SW 1271 (cell line): ENCODE results near the gene PEG3.

ENCODE experiments used
- DNase-seq, 2 experiments: peaks; one replicate each; lab custom pipeline; 2025; lab: John Stamatoyannopoulos, UW

PEG3 gene

DNA sequence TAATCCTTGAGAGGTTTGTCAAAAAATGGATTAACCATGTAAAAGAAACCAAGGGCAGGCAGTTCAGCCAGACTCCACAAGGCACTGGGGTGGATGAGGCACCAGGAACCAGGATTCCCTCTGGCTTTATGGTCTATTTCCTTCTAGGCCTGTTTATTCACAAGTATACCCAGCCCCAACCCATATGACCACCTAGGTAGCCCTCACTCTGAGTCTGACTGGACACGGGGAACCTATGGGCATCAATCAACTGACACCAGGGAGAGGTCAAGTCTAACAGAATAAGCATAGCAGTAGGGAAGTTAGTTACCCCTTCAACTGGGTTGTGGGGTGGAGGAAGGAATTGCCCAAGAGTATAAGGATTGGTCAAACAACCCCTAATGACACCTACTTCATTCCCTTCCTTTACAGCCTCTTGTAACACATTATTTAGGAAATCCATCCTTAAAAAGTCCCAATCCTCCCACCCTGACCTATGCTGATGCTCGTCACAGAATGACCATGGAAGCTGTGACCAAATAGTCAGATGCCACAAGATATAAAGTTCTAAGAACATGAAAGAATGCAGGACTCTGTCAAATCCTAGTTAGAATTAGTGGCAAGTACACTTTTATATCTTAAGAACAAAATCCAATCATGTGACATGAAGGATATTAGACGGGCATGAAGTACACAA is 31.7 kb downstream of the PEG3 start:
- no peak for DNase-seq

DNA sequence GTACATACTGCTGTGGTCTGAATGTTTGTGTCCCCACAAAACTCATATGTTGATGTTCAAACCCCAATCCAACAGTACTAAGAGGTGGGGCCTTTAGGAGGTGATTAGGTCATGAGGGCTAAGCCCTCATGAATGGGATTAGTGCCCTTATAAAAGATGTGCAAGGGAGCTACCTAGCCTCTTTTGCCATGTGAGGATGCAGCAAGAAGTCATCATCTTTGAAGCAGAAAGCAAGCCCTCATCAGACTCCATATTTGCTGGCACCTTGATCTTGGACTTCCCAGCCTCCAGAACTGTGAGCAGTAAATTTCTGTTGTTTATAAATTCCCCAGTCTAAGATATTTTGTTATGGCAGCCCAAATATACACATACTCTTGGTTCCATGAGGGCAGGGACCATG is 33.9 kb downstream of the PEG3 start:
- no peak for DNase-seq
